Central memory CD8-positive, alpha-beta T cell (primary cell): Measurements from ENCODE around the gene STX4.

Experiments used
- ATAC-seq: fragments of 150-1000 bp; cut with Tn5 transposase; replicated peaks from 2 replicates; pipeline ENCODE4 v1.10.0; 2022; ENCODE audit warnings: mild to moderate bottlenecking, moderate FRiP score, moderate number of reproducible peaks; ENCODE audit not compliant: poor library complexity, severe bottlenecking; ENCODE audit errors: extremely low read depth
- DNase-seq, 2 donors: peaks; one replicate each; pipeline ENCODE4 v3.0.0; 2021; ENCODE audit warnings: low spot score in 2 of 2
- H3K27ac Mint-ChIP-seq: one replicate; pipeline ENCODE4 v1.8.0; 2022; ENCODE audit warnings: low read depth, mild to moderate bottlenecking, moderate library complexity, mixed read lengths
- H3K27me3 Mint-ChIP-seq: one replicate; pipeline ENCODE4 v1.8.0; 2022; ENCODE audit warnings: mixed read lengths
- H3K36me3 Mint-ChIP-seq: one replicate; pipeline ENCODE4 v1.8.0; 2022; ENCODE audit warnings: mild to moderate bottlenecking, moderate library complexity, mixed read lengths; ENCODE audit not compliant: insufficient read depth
- H3K4me1 Mint-ChIP-seq: one replicate; pipeline ENCODE4 v1.8.0; 2022; ENCODE audit warnings: mixed read lengths
- H3K4me3 Mint-ChIP-seq: one replicate; pipeline ENCODE4 v1.8.0; 2022; ENCODE audit warnings: mild to moderate bottlenecking, moderate library complexity, mixed read lengths
- H3K9me3 Mint-ChIP-seq: one replicate; pipeline ENCODE4 v1.8.0; 2022; ENCODE audit warnings: mixed read lengths

Gene STX4

GRCh38 chr16:31088459-31089183 lies 55.3 kb downstream of the STX4 start, which contains the start of gene PRSS53:
Gene PRSS53, minus strand, starts transcription at chr16:31088943. Its CDS starts 134 bp downstream, at chr16:31088809.
- Mint-ChIP-seq H3K4me3 (no peak within 1 kb of the TSS), H3K9me3 (no peaks in the 10 kb centered on the region), H3K27ac (no peak within 1 kb of the TSS), H3K27me3 (no peaks in the 10 kb centered on the region), H3K4me1 (peaks cover 7% of the 10 kb centered on the region), H3K36me3 (peaks cover 12% of the 10 kb centered on the region)
- DNase-seq (no peak), ATAC-seq (no peak)

- Mint-ChIP-seq H3K9me3 (no peaks in the 10 kb centered on the region), H3K4me1 (peaks cover 13% of the 10 kb centered on the region), H3K36me3 (peaks cover 8% of the 10 kb centered on the region), H3K4me3 (no peak overlapping the region), H3K27ac (no peak overlapping the region), H3K27me3 (no peaks in the 10 kb centered on the region)
- DNase-seq (no peak), ATAC-seq (no peak)
Measured at GRCh38 chr16:31089199-31089598, 55.8 kb downstream of the STX4 start.
